GM19025 (cell line): Measurements from ENCODE around the gene PARD3.

Source experiments
- ATAC-seq: cut with Tn5 transposase; IDR thresholded peaks from one replicate; pipeline ENCODE4 v1.9.1; 2021; ENCODE audit warnings: mild to moderate bottlenecking, low read depth, moderate library complexity; ENCODE audit not compliant: unreplicated experiment

Gene PARD3

DNA sequence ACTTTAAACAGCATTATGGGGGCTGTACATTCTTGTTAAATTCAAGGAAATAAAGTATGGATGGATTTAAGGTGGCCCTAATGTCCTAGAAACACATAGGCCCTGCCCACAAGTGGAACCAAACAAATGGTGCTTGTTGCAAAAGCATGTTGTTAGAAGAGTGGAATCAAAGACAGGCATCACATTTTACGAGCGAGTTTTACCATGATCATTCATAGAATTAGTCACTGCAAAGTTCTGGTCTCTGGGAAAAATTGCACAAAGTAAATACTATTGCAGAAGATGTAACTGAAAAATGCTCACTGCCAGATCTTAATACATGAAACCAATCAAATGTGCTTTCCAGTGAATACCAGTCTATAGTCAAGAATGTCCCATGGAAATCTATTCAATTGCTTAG, 677.1 kb downstream of the PARD3 start:
- no peak for ATAC-seq

DNA sequence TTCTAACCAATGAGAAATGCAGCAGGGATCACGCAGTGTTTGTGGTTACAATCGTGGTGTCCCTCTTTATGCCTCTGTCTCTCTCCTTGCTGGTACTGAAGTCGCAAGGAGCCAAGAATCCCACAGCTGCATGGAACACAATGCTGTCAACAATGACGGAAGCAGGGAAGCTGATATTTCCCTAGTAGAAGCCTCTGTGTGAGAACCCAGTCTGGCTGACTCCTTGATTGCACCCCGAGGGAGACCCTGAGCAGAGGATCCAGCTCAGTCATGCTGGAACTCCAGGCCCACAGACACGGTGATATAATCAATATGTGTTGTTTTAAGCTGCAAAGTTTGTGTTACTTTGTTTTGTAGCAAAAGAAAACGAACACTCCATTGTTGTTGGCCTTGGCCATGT, 677.9 kb downstream of the PARD3 start:
- no peak for ATAC-seq

DNA sequence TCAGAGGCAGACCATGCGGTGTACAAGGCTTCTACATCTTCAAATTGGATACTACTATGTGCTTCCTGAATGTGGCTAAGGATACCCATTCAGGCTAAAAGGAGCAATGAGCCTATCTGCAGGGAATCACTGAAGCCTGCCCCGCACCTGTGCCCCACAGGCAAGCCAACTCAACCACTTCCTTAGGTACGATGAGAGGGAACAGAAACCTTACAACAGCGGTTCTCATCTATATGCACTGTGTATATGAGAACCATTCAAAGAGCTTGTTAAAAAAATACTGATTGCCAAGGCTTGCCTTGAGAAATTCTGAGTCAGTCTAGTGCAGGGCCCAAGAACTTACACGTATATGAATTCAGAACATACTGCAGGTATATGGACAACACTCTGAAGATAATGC, 679.6 kb downstream of the PARD3 start:
- ATAC-seq = peak; percentile 82

DNA sequence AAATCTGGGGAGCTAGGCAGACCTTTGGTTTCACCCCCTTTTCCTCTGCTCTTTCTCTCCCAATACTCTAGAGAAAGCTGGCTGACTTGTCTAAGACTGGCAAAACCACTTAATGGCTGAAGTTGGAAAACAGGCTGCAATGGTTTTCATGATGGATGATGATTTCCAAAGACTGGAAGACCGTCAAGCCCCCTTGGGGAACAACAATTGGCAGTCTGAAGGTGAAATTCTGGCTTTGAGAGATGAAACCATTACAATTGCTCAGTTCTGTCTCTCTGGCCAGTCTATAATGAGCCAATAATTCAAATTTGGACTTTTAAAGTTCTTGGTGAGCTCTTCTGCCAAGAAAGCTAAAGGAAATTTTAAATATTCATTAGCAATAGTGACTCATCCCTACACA, 680.5 kb downstream of the PARD3 start:
- ATAC-seq = no peak

DNA sequence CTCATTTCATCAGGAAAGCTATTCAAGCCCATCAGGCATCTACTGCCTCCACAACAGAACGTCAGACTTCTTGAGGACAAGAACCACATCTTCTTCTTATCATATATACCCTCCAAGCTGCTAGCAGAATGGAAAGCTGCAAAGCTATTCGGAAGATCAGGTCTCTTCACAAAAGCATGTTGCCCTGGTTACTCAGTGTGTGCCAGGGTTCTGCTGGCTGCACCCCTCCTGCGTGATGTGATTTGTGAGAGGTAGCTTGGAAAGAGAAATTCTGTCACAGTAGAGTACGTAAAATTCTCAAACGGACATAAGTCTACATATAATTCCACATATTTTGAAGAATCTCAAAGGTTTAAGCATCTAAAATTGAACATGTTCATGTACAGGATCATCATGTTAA, 681.7 kb downstream of the PARD3 start:
- ATAC-seq = no peak

DNA sequence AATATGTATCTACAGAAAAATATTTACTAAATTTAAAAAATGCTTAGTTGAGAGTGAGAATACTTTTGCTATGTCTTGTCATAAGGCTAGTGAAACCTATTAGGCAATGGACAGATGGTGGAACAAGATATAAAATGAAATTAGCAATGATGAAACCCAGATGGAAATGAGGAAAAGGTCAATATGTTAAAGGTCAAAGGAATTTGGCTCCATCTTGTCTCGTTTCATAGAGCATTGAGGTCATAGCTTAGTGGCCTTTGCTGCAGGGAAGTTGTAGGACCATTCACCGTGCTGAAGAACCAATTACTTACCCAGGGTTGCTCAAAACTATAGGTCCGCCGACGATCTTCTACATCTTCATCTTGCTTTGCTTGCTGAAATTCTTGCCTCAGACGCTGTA, 683.9 kb downstream of the PARD3 start:
- ATAC-seq = no peak

DNA sequence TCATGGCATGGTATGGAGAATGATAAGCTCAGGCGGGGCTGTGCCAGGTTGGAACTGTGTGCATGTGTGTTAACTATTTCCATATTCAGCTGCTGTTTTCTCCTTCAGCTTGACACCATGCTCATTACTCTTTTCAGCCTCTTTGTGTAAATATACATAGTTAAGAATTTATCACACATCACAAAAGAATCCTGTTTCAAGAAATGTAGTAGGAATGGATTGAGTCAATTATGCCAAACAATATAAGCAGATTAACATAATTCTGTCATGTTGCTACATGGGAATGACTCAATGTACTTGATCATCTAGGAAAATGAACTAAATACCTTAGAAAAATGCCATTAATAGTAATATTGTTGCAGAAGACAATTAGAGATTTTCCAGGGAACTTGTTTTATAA, 687.4 kb downstream of the PARD3 start:
- ATAC-seq = no peak

DNA sequence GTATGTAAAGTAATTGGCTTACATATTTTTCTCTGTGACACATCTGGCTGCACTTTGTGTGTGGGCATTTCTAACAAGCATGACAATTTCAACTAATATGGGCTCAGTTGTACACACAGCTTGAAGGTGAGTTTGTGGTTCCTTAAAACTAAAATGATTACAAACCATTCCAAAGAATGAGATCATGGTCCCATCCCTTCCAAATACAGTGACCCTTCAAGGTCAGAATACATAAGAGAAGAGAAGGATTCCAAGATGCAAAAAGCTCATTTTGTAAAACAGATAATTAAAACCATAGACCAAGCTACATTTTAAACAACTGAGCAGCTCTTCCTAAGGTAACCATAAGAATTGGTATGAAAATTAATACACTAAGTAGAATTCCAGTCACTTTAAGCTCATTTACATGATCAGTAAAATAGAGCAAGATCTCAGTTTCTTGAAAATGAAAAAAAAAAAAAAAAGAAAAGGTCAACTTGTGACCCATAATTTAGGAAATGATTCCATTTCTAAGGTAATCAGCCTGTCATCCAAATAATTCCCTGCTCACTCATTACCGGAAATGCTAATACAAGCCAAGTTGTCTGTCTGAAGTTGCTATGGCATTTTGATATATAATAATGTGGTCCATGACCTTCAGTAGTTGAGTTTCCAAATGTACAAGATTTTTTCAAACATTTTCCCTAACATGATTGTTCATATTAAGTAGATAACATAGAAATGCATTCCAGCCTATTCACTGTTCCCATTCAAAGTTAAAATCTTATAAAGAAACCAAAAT, 688.5 kb downstream of the PARD3 start:
- ATAC-seq = no peak

DNA sequence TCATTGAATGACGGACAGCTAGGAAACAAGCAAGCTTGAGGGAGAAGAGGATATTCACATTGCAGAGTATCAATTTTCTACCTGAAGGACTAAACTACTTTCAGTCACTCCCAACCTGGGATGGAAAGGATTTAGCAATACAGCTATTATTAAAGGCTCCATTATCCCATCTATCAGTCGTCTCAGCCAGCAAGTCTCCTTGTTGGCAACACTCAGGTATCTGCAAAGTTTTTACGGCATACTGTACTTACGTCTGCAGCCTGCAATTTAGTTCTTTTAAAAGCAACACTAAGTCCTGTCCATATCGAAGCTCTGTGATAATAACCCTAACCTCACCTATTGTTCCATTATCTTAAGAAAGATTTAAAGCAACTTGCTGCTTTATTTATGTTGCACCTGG, 689.4 kb downstream of the PARD3 start:
- no peak for ATAC-seq

DNA sequence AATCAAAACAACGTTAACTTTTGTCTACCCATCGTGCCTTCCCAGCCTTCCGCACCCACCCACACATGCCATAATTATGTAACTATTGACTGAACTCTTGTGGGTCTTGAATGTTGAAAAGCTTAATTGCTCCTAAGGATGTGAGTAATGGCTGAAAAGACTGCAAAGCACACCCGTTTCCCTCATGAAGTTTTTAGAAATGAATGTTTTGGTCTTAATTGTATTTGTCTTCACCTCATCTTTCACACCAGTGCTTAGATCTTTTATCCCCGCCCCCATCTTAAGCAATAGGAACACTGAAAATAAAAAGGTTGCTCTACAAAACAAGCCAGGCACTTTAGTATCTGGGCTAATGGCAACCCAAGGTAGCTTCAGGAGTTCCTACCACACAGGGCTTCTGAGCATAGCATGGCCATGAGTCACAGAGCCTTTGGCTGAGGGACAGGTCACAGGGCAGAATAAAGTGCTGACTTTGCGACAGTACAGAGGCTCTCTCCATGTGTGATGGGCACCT, 690.5 kb downstream of the PARD3 start:
- ATAC-seq = no peak

DNA sequence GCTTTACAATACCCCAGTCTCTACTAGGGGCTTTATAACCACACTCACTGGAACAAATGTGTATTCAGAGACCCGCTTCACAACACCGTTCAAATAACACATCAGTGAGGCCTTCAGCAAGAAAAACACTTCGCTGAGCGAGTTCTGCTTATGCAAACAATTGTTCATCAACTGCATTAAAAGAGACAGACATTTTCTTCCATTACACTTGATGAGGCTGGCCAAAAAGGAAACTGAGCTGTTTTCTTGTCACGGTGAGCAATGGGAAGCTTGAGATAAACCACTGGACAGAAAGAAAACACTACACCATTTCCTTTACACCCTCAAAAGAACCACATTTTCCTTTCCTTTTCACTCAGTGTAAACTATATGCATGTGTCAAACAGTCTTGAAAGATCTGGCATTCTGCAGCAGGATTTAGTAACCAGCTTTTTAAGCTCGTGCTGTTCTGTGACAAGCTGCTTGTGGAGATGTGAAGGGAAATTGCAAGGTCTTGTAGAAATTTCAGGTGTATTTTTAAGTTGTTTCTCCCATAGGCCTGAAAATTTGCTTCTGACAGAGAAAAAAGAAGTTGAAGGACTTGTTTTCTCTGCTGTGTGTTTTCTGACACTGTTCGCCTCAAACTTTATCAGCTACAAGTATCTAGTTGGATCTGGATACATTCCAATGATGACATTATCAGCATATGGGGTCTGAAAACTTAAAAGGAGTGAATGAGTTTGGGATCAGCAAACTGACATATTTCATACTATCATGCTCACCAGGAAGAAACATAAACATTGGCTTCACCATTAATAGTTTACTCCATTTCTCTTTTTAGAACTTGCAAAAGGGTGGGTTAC, 693.1 kb downstream of the PARD3 start:
- peak; percentile 70 for ATAC-seq

DNA sequence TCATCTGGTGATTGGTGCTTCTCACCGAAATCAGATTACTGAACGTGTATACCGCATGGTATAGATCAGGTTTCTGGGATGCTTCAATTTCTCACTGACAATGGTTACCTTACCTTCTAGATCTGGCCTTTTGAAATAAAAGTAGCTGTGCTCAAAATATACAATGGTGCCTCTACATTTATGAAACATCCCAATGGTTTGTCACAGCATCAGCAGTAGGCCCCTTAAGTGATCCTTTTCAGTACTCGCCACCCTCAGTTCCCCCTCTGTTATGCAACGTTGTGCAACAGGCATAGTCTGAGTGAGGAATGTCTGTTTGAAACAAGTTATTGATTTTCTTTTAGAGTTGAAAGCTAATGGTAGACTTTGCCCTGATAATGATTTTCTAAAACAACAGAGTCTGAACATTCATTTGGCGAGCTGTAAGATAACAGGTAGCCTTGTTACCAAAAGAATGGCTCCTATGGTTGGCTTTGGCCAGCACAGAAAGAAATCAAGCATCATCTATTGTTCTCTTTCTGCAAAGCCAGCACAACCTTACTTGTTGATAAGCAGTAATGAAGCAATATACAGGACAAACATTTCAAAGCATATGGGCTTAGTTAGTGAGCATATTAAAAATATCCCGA, 693.9 kb downstream of the PARD3 start:
- no peak for ATAC-seq

DNA sequence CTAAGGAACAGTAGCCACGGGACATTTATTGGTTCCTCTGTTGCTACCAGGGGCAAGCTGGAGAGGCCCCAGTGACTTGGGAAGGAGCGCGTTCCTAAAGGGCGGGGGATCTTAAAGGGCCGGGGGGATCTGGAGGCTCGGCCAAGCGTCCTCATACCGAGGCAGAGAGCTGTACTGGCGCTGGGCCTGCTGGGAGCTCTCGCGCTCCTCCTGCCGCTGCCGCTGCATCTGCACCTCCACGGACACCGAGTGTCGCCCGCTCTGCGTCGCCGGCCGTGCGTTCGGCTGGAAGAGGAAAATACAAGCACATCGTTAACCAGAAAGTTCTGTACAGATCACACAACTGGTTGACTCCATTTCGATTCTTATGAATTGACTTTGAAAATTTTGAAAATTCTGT, 695.6 kb downstream of the PARD3 start:
- no peak for ATAC-seq

DNA sequence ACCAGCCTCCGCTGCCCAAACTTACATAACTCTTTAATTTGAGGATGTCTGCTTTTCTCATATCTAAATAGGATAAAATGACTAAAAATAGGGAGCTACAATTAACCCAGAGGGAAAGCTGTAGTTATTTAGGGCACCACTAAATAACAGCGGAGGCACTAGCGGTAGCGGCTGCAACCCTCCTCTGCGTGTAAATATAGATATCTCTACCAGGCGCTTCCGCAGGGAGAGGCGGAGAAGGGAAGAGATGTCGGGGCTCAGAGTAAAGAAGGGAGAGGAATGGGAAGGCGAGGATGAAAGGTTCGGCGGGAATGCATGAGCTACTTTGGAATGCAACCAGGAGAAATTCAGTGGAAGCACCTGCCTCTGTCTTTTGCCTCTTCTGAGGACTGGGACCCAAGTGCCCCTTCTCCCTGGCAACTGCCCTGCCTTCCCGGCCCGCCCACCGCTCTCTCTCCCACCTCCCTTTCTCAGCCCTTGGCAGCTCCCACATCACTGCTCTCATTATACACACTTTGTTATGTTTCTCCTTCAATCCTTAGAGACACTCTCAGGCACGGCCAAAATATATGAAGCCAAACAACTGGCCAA, 698.3 kb downstream of the PARD3 start:
- ATAC-seq = no peak

DNA sequence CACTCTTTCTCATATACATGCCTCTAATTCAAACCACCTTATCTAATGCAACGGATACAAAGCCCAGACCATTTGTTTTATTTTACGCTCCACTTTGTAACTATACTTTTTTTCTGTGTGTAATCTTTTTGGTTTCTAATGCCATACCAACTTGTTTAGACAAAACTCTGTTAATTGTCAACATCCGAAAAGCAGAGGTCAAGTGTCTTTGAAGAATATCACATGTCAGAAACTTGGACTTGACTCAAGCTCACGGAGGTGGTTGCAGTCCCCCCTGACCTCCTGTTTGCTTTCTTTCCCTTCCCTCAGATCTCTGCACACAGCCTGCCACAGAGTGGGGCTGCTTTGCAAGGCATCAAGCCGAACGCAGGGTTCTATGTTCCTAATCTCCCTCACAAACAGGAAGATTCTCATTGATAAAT, 698.9 kb downstream of the PARD3 start:
- no peak for ATAC-seq

DNA sequence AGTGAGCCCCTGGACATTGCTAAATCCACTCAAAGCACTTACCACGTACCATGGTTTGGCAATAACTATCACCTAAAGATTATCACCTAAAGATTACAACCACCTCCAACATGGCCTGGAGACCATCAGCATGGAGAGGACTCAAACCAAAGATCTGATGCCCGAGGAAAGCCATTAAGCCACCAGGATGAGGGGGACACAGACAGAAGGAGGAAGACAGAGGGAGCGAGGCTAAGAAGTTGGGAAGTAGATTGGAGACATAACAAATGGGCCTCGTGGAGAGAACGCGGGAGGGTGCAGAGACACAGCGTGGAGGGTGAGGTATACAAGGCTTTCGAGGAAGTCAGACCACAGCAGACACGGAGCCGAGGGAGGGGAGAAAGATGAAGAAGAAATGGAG, 700.2 kb downstream of the PARD3 start:
- ATAC-seq = no peak

DNA sequence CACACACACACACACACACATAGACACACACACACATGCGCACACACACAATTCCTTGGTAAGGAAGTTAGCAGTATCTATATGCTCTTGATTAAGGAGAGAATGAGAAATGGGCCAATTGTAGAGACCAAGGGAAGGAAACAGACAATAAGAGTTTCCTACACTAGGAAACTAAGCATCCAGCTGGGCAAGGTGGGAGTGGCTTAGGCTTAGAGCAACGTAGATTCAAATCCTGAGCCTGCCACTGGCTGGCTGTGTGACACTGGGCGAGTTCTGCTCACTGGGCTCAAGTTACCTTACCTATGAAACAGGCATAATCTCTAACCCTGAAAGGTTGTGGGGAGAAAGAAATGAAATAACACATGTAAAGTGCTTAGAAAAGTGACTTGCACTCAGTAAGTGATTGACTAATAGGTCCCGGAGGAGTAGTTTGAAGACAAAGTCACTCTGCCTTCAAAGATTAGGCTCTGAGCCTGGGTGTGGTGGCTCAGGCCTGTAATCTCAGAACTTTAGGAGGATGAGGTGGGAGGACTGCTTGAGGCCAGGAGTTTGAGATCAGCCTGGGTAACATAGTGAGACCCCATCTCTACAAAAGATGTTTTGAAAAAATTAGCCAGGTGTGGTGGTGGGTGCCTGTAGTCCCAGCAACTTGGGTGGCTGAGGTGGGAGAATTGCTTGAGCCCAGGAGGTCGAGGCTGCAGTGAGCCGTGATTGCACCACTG, 701.4 kb downstream of the PARD3 start:
- no peak for ATAC-seq

DNA sequence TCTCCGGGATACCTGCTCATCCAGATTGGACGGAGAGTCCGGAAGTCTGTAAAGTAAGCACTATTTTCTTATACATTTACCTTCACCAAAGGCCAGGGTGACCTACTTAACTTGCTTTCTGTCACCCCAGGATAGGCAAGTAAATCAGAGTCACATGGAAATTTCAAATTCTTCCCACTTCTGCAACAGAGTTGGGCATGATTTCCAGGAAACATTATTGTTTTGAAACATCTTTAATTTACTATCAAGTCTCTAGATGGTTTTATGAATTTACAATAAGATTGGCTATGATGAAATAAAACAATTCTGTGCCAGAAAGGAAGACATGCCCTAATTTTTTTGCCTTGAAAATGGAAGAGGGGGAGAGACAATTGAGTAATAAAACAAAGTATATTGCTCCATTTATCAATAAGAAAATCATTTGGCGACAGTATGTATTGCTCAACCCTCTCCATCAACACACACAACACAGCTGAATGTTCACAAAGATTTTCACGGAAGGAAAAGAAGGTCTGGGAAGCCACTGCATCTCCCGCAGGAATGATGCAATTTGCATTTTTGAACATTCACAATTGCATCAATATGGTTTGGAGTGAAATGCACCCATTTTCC, 702.8 kb downstream of the PARD3 start:
- no peak for ATAC-seq

DNA sequence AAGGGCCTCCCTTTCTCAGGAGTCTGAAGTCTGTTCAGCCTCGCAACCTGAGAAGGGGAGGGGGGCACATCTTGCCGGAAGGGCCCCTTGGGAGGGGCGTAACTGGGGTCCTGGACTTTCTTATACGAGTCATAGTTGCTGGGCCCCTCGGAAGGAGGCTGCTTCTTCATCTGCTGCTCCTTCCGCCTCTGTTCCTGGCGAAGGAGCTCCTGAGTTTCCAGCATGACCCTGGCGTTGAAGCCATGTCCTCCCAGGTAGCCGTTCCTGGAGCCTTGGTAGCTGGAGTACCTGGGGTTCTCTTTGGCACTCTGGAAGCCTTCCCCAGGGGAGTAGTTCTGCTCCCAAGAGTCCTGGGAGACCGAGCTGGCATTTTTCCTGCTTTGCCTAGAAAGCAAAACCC, 703.9 kb downstream of the PARD3 start:
- ATAC-seq = no peak
